HL-60 (cell line): ENCODE measurements around the gene PARL.

Source experiments
- CTCF ChIP-seq: IDR thresholded peaks from one replicate; pipeline ENCODE4 v1.5.1; 2011; ENCODE audit warnings: low read length, control low read depth, inconsistent platforms; ENCODE audit not compliant: insufficient read depth
- POLR2AphosphoS5 ChIP-seq: IDR thresholded peaks from 2 replicates; pipeline ENCODE4 v1.6.1; 2012; ENCODE audit warnings: low read depth
- REST ChIP-seq: IDR thresholded peaks from 2 replicates; pipeline ENCODE4 v1.6.1; 2012; ENCODE audit warnings: low read depth; ENCODE audit not compliant: insufficient replicate concordance
- SPI1 ChIP-seq: IDR thresholded peaks from 2 replicates; pipeline ENCODE4 v1.6.1; 2012; ENCODE audit warnings: low read depth, mild to moderate bottlenecking, borderline replicate concordance

- TF ChIP-seq CTCF, result no peak
- no peak for TF ChIP-seq REST
- no peak for TF ChIP-seq POLR2AphosphoS5
- TF ChIP-seq SPI1, result no peak
Observed at GRCh38 chr3:183790700-183791099, 94.0 kb downstream of the PARL start.
